HL-60 (cell line): ENCODE data around the gene AQP12A.

Source experiments
- GABPA ChIP-seq: IDR thresholded peaks from 2 replicates; pipeline ENCODE4 v1.6.1; 2012; ENCODE audit warnings: low read depth
- POLR2AphosphoS5 ChIP-seq: IDR thresholded peaks from 2 replicates; pipeline ENCODE4 v1.6.1; 2012; ENCODE audit warnings: low read depth
- SPI1 ChIP-seq: IDR thresholded peaks from 2 replicates; pipeline ENCODE4 v1.6.1; 2012; ENCODE audit warnings: low read depth, mild to moderate bottlenecking, borderline replicate concordance
- TF ChIP-seq, protein P1 (sequence below): IDR thresholded peaks from one replicate; pipeline ENCODE4 v1.5.1; 2011; ENCODE audit warnings: low read length, control low read depth, inconsistent platforms; ENCODE audit not compliant: insufficient read depth
- TF ChIP-seq, protein P2 (sequence below): IDR thresholded peaks from 2 replicates; pipeline ENCODE4 v1.6.1; 2012; ENCODE audit warnings: low read depth; ENCODE audit not compliant: insufficient replicate concordance

DNA sequence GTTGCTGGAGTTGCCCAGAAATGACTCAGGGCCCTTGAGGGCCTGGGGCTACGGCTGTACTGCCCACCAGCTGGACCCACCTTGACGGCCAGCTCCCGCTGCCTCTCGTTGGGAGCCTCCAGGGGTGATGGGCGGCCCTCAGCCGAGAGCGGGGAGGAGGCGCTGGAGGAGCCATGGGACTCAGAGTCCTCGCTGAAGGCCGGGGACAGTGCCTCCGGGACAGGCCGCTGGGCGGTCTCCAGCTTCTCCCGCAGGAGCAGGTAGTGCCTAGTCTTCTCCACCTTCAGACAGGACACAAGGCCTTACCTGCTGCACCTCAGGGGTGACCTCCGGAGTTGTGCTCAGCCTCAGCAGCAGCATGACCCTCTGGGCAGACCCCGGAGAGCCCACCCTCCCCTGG is 30.7 kb downstream of the AQP12A start:
- TF ChIP-seq, protein P1, sequence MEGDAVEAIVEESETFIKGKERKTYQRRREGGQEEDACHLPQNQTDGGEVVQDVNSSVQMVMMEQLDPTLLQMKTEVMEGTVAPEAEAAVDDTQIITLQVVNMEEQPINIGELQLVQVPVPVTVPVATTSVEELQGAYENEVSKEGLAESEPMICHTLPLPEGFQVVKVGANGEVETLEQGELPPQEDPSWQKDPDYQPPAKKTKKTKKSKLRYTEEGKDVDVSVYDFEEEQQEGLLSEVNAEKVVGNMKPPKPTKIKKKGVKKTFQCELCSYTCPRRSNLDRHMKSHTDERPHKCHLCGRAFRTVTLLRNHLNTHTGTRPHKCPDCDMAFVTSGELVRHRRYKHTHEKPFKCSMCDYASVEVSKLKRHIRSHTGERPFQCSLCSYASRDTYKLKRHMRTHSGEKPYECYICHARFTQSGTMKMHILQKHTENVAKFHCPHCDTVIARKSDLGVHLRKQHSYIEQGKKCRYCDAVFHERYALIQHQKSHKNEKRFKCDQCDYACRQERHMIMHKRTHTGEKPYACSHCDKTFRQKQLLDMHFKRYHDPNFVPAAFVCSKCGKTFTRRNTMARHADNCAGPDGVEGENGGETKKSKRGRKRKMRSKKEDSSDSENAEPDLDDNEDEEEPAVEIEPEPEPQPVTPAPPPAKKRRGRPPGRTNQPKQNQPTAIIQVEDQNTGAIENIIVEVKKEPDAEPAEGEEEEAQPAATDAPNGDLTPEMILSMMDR: no peak
- TF ChIP-seq, protein P2, sequence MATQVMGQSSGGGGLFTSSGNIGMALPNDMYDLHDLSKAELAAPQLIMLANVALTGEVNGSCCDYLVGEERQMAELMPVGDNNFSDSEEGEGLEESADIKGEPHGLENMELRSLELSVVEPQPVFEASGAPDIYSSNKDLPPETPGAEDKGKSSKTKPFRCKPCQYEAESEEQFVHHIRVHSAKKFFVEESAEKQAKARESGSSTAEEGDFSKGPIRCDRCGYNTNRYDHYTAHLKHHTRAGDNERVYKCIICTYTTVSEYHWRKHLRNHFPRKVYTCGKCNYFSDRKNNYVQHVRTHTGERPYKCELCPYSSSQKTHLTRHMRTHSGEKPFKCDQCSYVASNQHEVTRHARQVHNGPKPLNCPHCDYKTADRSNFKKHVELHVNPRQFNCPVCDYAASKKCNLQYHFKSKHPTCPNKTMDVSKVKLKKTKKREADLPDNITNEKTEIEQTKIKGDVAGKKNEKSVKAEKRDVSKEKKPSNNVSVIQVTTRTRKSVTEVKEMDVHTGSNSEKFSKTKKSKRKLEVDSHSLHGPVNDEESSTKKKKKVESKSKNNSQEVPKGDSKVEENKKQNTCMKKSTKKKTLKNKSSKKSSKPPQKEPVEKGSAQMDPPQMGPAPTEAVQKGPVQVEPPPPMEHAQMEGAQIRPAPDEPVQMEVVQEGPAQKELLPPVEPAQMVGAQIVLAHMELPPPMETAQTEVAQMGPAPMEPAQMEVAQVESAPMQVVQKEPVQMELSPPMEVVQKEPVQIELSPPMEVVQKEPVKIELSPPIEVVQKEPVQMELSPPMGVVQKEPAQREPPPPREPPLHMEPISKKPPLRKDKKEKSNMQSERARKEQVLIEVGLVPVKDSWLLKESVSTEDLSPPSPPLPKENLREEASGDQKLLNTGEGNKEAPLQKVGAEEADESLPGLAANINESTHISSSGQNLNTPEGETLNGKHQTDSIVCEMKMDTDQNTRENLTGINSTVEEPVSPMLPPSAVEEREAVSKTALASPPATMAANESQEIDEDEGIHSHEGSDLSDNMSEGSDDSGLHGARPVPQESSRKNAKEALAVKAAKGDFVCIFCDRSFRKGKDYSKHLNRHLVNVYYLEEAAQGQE: no peak
- no peak for TF ChIP-seq SPI1
- TF ChIP-seq POLR2AphosphoS5: no peak
- no peak for TF ChIP-seq GABPA
